ENCODE results near the gene DCP2.

DCP2 gene

GRCh38 chr5:113047733-113048652 lies 71.4 kb downstream of the DCP2 start:
- no peak overlapping the region for H3K9ac ChIP-seq (ENCODE audit: low read length)
- no peak for DNase-seq (ENCODE audit: low read depth)
- H3K9me3 ChIP-seq (ENCODE audit: control insufficient read depth, low read length) = no peaks in the 10 kb centered on the region
- H3K27me3 ChIP-seq (replicated peaks; ENCODE audit: control insufficient read depth, insufficient read depth, low read length) = no peaks in the 10 kb centered on the region
- peaks cover 16% of the 10 kb centered on the region for H3K36me3 ChIP-seq (ENCODE audit: control insufficient read depth, insufficient read depth, low read length, severe bottlenecking)
- peaks cover 25% of the 10 kb centered on the region for H3K4me1 ChIP-seq (ENCODE audit: control insufficient read depth, insufficient read depth, low read length)
- no peak overlapping the region for H3K4me3 ChIP-seq (ENCODE audit: low read length)

GRCh38 chr5:113048931-113049330 lies 72.3 kb downstream of the DCP2 start:
- H3K9me3 ChIP-seq (ENCODE audit: control insufficient read depth, low read length) = no peaks in the 10 kb centered on the region
- H3K9ac ChIP-seq (ENCODE audit: low read length) = no peak overlapping the region
- H3K4me3 ChIP-seq (ENCODE audit: low read length) = no peak overlapping the region
- H3K36me3 ChIP-seq (ENCODE audit: control insufficient read depth, insufficient read depth, low read length, severe bottlenecking) = peaks cover 16% of the 10 kb centered on the region
- no peaks in the 10 kb centered on the region for H3K27me3 ChIP-seq (replicated peaks; ENCODE audit: control insufficient read depth, insufficient read depth, low read length)
- H3K4me1 ChIP-seq (ENCODE audit: control insufficient read depth, insufficient read depth, low read length) = peaks cover 16% of the 10 kb centered on the region
- DNase-seq (ENCODE audit: low read depth) = no peak

GRCh38 chr5:113050721-113051382 lies 74.3 kb downstream of the DCP2 start:
- Histone ChIP-seq H3K9me3 (ENCODE audit: control insufficient read depth, low read length) (no peaks in the 10 kb centered on the region), H3K36me3 (ENCODE audit: control insufficient read depth, insufficient read depth, low read length, severe bottlenecking) (peaks cover 14% of the 10 kb centered on the region), H3K4me1 (ENCODE audit: control insufficient read depth, insufficient read depth, low read length) (peaks cover 16% of the 10 kb centered on the region), H3K9ac (ENCODE audit: low read length) (no peak overlapping the region), H3K4me3 (ENCODE audit: low read length) (no peak overlapping the region), H3K27me3 (replicated peaks; ENCODE audit: control insufficient read depth, insufficient read depth, low read length) (no peaks in the 10 kb centered on the region)
- peak; percentile 55 for DNase-seq (ENCODE audit: low read depth)

GRCh38 chr5:113052041-113052795 lies 75.6 kb downstream of the DCP2 start:
- Histone ChIP-seq H3K4me1 (ENCODE audit: control insufficient read depth, insufficient read depth, low read length) (peaks cover 16% of the 10 kb centered on the region), H3K27me3 (replicated peaks; ENCODE audit: control insufficient read depth, insufficient read depth, low read length) (no peaks in the 10 kb centered on the region), H3K4me3 (ENCODE audit: low read length) (no peak overlapping the region), H3K9me3 (ENCODE audit: control insufficient read depth, low read length) (no peaks in the 10 kb centered on the region), H3K9ac (ENCODE audit: low read length) (no peak overlapping the region), H3K36me3 (ENCODE audit: control insufficient read depth, insufficient read depth, low read length, severe bottlenecking) (peaks cover 14% of the 10 kb centered on the region)
- no peak for DNase-seq (ENCODE audit: low read depth)

GRCh38 chr5:113053511-113053995 lies 77.0 kb downstream of the DCP2 start:
- Histone ChIP-seq H3K4me3 (ENCODE audit: low read length) (no peak overlapping the region), H3K36me3 (ENCODE audit: control insufficient read depth, insufficient read depth, low read length, severe bottlenecking) (peaks cover 9% of the 10 kb centered on the region), H3K9me3 (ENCODE audit: control insufficient read depth, low read length) (no peaks in the 10 kb centered on the region), H3K9ac (ENCODE audit: low read length) (no peak overlapping the region), H3K27me3 (replicated peaks; ENCODE audit: control insufficient read depth, insufficient read depth, low read length) (no peaks in the 10 kb centered on the region), H3K4me1 (ENCODE audit: control insufficient read depth, insufficient read depth, low read length) (peaks cover 16% of the 10 kb centered on the region)
- DNase-seq (ENCODE audit: low read depth) = no peak

GRCh38 chr5:113054899-113055298 lies 78.3 kb downstream of the DCP2 start:
- no peak for DNase-seq (ENCODE audit: low read depth)
- Histone ChIP-seq H3K36me3 (ENCODE audit: control insufficient read depth, insufficient read depth, low read length, severe bottlenecking) (no peaks in the 10 kb centered on the region), H3K9me3 (ENCODE audit: control insufficient read depth, low read length) (no peaks in the 10 kb centered on the region), H3K27me3 (replicated peaks; ENCODE audit: control insufficient read depth, insufficient read depth, low read length) (no peaks in the 10 kb centered on the region), H3K4me3 (ENCODE audit: low read length) (no peak overlapping the region), H3K4me1 (ENCODE audit: control insufficient read depth, insufficient read depth, low read length) (peaks cover 28% of the 10 kb centered on the region), H3K9ac (ENCODE audit: low read length) (no peak overlapping the region)

GRCh38 chr5:113056988-113057387 lies 80.4 kb downstream of the DCP2 start:
- Histone ChIP-seq H3K27me3 (replicated peaks; ENCODE audit: control insufficient read depth, insufficient read depth, low read length) (no peaks in the 10 kb centered on the region), H3K4me3 (ENCODE audit: low read length) (no peak overlapping the region), H3K4me1 (ENCODE audit: control insufficient read depth, insufficient read depth, low read length) (peaks cover 23% of the 10 kb centered on the region), H3K36me3 (ENCODE audit: control insufficient read depth, insufficient read depth, low read length, severe bottlenecking) (no peaks in the 10 kb centered on the region), H3K9ac (ENCODE audit: low read length) (no peak overlapping the region), H3K9me3 (ENCODE audit: control insufficient read depth, low read length) (no peaks in the 10 kb centered on the region)
- DNase-seq (ENCODE audit: low read depth) = no peak

GRCh38 chr5:113057557-113057984 lies 81.0 kb downstream of the DCP2 start:
- H3K4me3 ChIP-seq (ENCODE audit: low read length) = no peak overlapping the region
- H3K4me1 ChIP-seq (ENCODE audit: control insufficient read depth, insufficient read depth, low read length) = peaks cover 23% of the 10 kb centered on the region
- no peaks in the 10 kb centered on the region for H3K9me3 ChIP-seq (ENCODE audit: control insufficient read depth, low read length)
- no peaks in the 10 kb centered on the region for H3K36me3 ChIP-seq (ENCODE audit: control insufficient read depth, insufficient read depth, low read length, severe bottlenecking)
- no peaks in the 10 kb centered on the region for H3K27me3 ChIP-seq (replicated peaks; ENCODE audit: control insufficient read depth, insufficient read depth, low read length)
- no peak for DNase-seq (ENCODE audit: low read depth)
- no peak overlapping the region for H3K9ac ChIP-seq (ENCODE audit: low read length)

- Histone ChIP-seq H3K9ac (ENCODE audit: low read length) (no peak overlapping the region), H3K4me3 (ENCODE audit: low read length) (no peak overlapping the region), H3K4me1 (ENCODE audit: control insufficient read depth, insufficient read depth, low read length) (peaks cover 26% of the 10 kb centered on the region), H3K36me3 (ENCODE audit: control insufficient read depth, insufficient read depth, low read length, severe bottlenecking) (peaks cover 3% of the 10 kb centered on the region), H3K27me3 (replicated peaks; ENCODE audit: control insufficient read depth, insufficient read depth, low read length) (no peaks in the 10 kb centered on the region), H3K9me3 (ENCODE audit: control insufficient read depth, low read length) (no peaks in the 10 kb centered on the region)
- no peak for DNase-seq (ENCODE audit: low read depth)
These were observed 81.7 kb downstream of the DCP2 start for GRCh38 chr5:113058269-113058668.

GRCh38 chr5:113058706-113059226 lies 82.2 kb downstream of the DCP2 start:
- H3K9ac ChIP-seq (ENCODE audit: low read length) = no peak overlapping the region
- H3K27me3 ChIP-seq (replicated peaks; ENCODE audit: control insufficient read depth, insufficient read depth, low read length) = no peaks in the 10 kb centered on the region
- H3K9me3 ChIP-seq (ENCODE audit: control insufficient read depth, low read length) = no peaks in the 10 kb centered on the region
- DNase-seq (ENCODE audit: low read depth) = no peak
- no peak overlapping the region for H3K4me3 ChIP-seq (ENCODE audit: low read length)
- peaks cover 26% of the 10 kb centered on the region for H3K4me1 ChIP-seq (ENCODE audit: control insufficient read depth, insufficient read depth, low read length)
- H3K36me3 ChIP-seq (ENCODE audit: control insufficient read depth, insufficient read depth, low read length, severe bottlenecking) = peaks cover 7% of the 10 kb centered on the region
